Measurements from ENCODE around the gene EHBP1.

EHBP1 gene

DNA sequence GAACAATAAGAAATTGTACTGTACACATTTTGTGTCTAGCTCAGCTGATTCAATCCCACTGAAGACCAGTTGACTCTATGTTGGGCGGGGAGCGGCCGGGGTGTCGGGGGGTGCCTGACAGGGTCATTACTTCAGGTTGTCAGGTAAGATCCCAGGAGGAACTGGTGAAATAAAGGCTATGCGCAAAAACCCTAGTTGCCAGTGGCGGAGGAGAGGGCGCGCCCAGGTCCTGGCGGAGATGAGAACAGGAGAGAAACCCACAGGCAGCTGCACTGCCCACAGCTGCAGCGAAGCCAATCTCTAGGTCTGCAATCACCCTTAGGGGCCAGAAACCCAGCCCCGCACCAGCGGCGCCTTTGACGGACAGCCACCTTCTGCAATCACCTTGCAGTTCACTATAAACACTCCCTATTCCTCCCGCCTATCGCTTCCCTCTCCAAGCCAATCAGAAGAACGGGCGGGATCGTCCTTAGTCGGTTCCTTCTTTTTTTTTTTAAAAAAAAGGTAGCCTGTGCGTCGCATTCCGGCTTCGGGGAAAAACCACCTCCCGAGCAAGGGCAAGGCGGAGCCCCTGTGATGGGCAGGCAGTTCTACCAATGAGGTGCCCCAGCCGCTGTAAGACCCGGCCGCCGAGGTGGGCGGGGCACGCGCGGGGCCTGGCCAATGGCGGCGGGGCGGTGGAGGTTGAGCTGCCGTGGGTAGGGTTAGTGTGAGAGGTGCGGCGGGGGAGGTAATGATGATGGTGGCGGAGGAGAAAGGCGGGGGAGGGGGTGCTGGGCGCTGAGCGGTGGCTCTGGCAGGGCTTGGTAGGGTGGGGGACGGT is at the start of gene EHBP1:
Gene EHBP1, plus strand, starts transcription at position 707 of the 823 bp plus-strand sequence. CDS start 1,479 bp downstream, outside the sequence.
- DNase-seq: peak; percentile 99

GRCh38 chr2:62657783-62658182 is 47.7 kb upstream of the EHBP1 start:
- DNase-seq: no peak

- no peak for DNase-seq
Measured at GRCh38 chr2:62658891-62659290, 46.6 kb upstream of the EHBP1 start.

DNA sequence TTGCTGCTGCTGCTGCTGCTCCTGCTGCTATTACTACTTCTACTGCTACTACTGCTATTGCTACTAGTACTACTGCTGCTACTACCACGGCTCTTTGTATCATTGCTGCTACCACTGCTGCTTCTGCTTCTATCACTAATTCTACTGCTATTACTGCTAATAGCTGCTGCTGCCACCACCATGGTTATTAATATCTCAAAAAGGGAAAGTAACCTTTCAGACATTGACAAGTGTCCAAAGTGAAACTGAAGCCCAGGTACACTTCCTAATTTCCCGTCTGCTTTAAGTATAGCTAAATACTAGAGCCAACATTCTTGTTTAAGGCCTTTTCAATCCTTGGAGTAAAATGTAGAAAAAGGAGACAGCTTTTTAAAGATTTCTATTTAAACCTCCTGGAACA is 45.4 kb upstream of the EHBP1 start:
- no peak for DNase-seq

DNA sequence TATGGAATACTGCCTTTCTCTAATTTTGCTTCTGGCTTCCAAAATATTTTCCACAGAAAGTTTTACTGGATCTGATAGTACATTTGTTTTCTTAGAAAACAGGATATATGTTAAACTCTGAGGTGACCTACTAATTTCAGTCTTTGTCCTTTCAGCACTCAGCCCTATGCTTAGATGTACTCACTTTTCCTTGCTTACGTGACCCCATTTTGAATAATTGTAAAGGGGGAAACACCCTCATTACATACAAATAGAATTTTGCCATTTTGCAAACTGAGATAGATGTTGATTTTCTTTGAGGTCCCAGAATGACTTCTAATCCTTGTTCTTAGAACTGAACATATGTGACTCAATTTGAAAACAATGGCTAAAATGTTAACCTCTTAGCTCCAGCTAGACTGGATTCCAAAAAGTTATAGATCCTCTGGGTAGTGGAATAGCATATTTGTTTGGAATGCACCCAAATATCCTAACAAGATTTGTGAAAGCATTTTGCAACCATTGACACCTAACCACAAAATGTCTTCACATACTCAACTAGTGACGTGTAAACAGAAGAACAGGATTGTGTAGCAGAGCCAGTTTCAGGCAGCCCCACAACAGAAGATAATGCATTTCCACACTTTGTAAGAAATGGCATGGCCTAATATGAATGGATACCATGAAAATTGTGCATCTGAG is 44.8 kb upstream of the EHBP1 start:
- no peak for DNase-seq

DNA sequence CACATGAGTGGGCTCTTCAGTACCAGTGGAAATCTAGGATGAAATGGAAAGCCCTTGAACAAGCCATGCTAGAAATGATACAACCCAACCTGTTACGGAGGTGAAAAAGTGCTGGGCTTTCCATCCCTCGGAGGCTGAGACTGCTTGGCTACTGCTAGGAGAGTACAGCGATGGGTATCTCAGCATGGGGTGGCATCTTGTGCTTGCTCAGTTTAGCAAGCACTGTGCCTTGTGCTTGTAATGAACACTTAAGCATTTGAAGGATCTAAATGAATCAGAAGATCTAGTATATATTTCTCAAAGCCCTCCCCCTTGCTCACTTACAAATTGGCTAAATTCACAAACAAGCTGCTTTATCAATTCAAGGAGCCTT is 44.3 kb upstream of the EHBP1 start:
- DNase-seq: no peak

GRCh38 chr2:62662131-62662530 is 43.4 kb upstream of the EHBP1 start:
- no peak for DNase-seq

DNA sequence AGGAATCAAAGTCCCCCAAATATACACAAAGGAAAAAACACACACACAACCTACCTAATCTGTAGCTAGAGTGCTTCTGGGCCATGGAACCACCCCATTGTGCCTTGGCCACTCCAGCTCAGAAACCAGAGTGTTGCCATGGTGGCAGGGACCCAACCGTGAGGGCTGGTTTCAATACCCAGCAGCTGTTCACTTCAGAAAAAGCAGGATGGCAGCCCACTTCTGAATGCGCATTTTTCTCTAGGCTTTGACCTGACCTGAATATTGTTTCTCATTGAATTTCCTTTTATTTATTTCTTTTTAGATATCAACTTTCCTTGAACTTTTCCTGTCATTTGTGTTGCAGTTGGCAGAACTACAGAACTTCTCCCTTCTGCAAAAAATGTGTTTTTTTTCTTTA is 43.0 kb upstream of the EHBP1 start:
- no peak for DNase-seq

GRCh38 chr2:62663411-62663810 is 42.1 kb upstream of the EHBP1 start:
- no peak for DNase-seq

DNA sequence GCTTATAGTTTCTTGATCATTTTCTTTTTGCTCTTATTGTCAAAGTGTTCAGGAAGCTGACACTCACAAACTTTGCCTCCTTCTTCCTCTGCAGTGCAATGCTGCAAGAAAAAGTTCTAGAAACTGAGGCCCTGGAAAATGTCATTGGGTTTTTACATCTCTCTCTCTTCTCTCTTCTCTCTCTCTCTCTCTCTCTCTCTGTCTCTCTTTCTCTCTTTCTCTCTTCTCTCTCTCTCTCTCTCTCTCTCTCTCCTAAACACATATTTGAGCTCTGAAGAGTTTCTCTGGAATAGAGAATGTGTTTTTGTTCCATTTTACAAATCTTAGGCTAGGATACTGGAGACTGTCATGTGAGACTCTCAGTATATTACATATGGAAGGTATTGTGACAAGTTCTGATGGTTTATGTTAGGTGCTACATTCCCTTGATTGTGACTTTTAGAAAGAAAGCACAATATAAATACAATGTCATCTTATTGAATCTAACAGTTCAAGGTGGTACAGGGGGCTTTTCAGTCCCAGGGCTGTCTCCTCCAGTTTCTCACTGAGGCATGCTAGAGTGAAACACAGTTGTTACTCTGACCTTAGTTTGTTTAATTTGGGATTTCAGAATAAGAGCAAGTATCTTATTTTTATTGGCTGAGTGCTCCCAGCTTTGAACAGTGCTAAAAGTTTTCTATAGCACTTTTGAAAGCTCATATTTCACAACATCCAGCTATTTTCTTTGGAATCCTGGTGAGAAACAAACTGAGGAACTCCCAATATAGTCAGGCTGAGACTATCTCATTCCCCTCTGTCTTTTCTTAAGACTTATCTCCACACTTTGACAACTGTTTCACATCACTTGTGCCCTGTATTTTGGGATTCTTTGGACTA is 41.4 kb upstream of the EHBP1 start:
- no peak for DNase-seq

DNA sequence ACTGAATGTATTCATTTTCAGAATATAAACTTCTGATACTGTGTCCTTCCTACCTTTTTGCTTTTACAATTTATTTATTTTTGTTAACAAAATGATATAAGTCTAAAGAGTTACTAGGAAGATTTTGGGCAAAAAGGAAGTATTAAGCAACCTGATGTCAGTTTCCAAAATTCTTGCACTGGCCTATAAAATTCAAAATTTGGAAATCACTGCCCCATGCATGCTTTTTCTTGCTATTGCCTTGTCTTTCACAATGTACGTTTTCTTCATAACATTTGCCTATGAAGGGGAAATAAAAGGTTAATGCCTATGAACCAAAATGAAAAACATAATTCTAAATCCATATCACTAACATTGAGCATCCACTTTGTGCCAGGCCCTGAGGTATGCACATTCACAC is 40.1 kb upstream of the EHBP1 start:
- DNase-seq: no peak

DNA sequence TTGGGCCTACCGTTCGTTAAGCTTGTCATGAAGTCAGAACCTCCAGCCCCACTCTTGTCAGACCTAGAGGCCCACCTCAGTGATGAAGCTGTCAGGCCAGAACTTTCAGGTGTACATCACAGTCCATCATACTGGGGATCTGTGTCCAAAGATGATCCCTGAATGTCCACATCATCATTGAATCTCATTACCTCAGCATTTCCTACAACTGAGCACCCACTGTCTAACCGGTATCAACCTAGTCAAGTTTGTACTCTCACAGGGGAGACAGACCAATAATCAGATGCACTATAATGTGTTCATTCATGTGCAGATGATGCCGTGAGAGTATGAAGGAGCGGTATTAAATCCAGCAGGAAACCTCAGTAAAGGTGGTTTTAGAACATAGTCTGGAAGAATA is 36.3 kb upstream of the EHBP1 start:
- no peak for DNase-seq

GRCh38 chr2:62672601-62673000 is 32.9 kb upstream of the EHBP1 start:
- no peak for DNase-seq

DNA sequence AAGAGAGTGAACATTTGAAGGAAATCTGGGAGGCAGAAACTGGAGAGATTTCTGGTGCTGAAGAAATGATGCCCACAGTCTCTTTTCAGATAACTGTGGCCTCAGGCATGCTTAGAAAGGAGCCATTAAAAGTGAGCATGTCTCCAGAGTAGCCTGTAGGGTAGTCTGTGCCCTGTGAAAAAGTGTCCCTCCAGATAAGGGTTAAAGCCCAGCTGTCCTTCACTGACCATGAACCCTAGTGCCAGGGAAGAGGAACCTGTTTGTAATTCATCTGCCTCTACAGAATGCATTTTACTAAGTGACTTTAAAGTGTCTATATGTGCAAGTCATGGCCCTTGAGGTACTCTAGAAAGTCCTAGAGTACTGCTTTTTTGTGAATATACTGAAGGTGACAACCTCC is 30.5 kb upstream of the EHBP1 start:
- DNase-seq: no peak

DNA sequence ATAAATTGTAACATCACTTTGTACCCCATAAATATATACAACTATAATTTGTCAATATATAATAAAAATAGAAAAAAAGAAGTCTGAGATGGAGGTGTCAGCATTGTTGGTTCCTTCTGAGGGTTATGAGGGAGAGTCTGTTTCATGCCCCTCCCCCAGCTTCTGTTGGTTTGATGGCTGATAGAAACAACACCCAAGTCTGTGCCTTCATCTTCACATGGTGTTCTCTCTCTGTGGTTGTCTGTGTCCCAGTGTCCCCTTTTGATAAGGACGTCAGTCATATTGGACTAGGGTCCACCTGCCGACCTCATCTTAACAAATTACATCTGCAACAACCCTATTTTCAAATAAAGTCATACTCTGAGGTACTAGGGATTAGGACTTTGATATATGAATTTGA is 20.3 kb upstream of the EHBP1 start:
- peak in 1 of 2 experiments; percentile 19 for DNase-seq

DNA sequence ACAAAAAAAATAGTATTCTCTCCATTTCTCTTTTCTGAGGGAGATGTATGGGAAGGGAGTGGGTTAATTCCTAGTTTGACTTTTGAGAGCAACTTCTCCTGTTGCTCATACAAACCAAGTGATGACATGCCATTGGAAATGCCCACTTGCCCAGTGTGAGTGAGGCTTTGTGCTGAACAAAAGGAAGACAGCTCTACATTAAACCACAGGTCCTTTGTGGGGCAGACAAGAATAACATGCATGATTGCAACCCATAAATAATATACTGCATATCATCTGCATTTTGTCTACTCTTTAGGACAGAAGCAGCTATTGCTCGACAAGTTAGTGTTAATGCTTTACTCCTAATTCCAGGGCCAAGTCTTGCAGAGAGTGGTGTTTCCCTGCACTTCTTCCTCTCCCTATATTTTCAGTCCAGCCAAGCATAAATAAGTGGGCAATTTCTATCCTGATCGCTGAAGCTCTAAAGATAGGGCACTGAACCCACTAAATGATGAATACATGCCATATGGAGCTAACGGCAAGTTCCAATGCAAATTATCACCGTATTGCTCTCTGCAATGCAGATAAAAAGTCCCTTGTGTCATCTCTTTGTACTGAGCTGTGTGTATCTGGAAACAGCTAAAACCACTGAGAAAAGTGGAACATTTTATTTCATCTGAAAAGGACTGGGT is 19.4 kb upstream of the EHBP1 start:
- DNase-seq: peak; percentile 93 to 94

GRCh38 chr2:62687636-62688035 is 17.9 kb upstream of the EHBP1 start:
- no peak for DNase-seq

- no peak for DNase-seq
Measured at GRCh38 chr2:62688771-62689170, 16.7 kb upstream of the EHBP1 start.

GRCh38 chr2:62691186-62691585 is 14.3 kb upstream of the EHBP1 start:
- no peak for DNase-seq

- DNase-seq: no peak
Measured at GRCh38 chr2:62692225-62692624, 13.3 kb upstream of the EHBP1 start.

- DNase-seq: no peak
Measured at GRCh38 chr2:62698653-62699052, 6.9 kb upstream of the EHBP1 start.

DNA sequence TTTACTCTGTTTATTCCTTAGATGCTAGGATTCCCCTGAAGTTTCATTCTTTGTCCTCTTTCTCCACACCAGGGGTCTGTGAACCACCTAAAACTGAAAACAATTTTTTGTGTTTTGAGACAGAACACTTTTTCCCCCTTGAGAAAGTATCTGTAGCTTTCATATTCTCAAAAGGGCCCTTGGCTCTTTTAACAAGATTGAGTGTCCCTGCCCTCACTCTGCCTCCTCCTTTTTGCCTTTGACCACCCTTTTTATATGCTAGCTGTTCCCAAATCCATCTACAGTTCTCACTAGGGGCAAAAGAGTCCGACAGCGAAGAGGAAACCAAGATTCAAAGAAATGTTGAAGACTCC is 883 bp upstream of the EHBP1 start:
- DNase-seq: peak; percentile 29 to 50
